Testis (tissue), 2 donors: ENCODE measurements around the gene CUX1.

Source experiments
- CTCF ChIP-seq, 3 experiments: fragments of 450-650 bp in 2 of 3; fragments of 200-600 bp in 1 of 3; sonication (generic) in 1 of 3; IDR thresholded peaks; one replicate each; pipeline ENCODE4 v1.5.1; 2016 to 2019; ENCODE audit warnings: antibody characterized with exemption in 3 of 3, mild to moderate bottlenecking in 2 of 3, moderate library complexity in 1 of 3
- POLR2A ChIP-seq: fragments of 450-650 bp; IDR thresholded peaks from one replicate; pipeline ENCODE4 v1.6.1; 2017; ENCODE audit warnings: antibody characterized with exemption, mild to moderate bottlenecking, moderate library complexity

- no peak for TF ChIP-seq CTCF (IDR thresholded peaks at IDR 0.05)
- no peak for TF ChIP-seq POLR2A
These were observed 363.3 kb downstream of the CUX1 start for GRCh38 chr7:102180727-102181126.
